ENCODE data around the gene HIVEP2.

The HIVEP2 gene

DNA sequence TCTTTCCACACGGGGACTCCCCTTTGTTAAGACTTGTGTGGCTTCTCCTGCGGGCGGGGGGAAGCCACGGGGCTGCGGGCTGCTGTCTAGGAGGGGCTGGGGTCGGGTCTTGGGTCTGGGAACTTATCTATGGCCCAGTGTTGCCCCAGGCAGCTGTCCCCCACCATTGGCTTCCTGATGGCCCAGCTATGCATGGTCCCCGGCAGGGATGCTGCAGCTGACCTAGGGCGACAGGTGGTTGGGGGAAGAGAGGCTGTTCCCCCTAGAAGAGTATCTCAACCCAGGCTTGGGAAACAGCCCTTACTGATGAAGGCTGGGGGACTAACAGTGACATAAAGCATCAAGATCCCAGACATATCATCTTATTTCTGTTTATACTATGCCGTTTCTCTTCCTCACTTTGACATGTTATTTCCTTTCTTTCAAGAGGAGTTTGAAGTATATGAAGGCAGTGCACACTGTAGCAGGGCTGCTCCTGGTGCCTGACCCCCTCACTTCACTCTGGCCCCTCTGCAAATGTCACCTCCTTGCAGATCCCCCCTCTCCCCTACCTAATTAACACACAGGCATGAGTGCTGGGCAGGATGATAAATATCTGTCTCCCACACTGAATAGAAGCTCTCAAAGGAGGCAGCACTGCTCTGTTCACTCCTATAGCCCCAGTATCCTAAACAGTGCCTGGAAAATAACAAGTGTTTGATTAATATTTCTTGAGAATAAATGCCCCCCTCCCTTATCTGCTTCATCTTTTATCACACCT, 87.0 kb downstream of the HIVEP2 start:
- Histone ChIP-seq H3K27me3 (peaks cover 7% of the 10 kb centered on the region), H3K4me3 (ENCODE audit: low read depth in 1 of 2, low read length in 1 of 2) (no peak overlapping the region), H3K27ac (no peak overlapping the region), H3K4me1 (ENCODE audit: control insufficient read depth in 1 of 2, insufficient read depth in 1 of 2, low read depth in 1 of 2, low read length in 1 of 2) (peaks cover 3 to 9% of the 10 kb centered on the region in 2 experiments), H3K9me3 (no peaks in the 10 kb centered on the region), H3K36me3 (no peaks in the 10 kb centered on the region)
- TF ChIP-seq CTCF (IDR thresholded peaks at IDR 0.05), result no peak

GRCh38 chr6:142857233-142857761, 87.7 kb downstream of the HIVEP2 start:
- Histone ChIP-seq H3K27me3 (peaks cover 7% of the 10 kb centered on the region), H3K36me3 (no peaks in the 10 kb centered on the region), H3K4me1 (ENCODE audit: control insufficient read depth in 1 of 2, insufficient read depth in 1 of 2, low read depth in 1 of 2, low read length in 1 of 2) (peaks cover 3 to 9% of the 10 kb centered on the region in 2 experiments), H3K4me3 (ENCODE audit: low read depth in 1 of 2, low read length in 1 of 2) (no peak overlapping the region), H3K9me3 (no peaks in the 10 kb centered on the region), H3K27ac (no peak overlapping the region)
- TF ChIP-seq CTCF (IDR thresholded peaks at IDR 0.05), result no peak

- Histone ChIP-seq H3K9me3 (no peaks in the 10 kb centered on the region), H3K27me3 (peaks cover 7% of the 10 kb centered on the region), H3K4me3 (ENCODE audit: low read depth in 1 of 2, low read length in 1 of 2) (no peak overlapping the region), H3K4me1 (ENCODE audit: control insufficient read depth in 1 of 2, insufficient read depth in 1 of 2, low read depth in 1 of 2, low read length in 1 of 2) (peaks cover 3 to 9% of the 10 kb centered on the region in 2 experiments), H3K36me3 (no peaks in the 10 kb centered on the region), H3K27ac (no peak overlapping the region)
- TF ChIP-seq CTCF (IDR thresholded peaks at IDR 0.05), result no peak
Observed at GRCh38 chr6:142856624-142857232, 88.2 kb downstream of the HIVEP2 start.

DNA sequence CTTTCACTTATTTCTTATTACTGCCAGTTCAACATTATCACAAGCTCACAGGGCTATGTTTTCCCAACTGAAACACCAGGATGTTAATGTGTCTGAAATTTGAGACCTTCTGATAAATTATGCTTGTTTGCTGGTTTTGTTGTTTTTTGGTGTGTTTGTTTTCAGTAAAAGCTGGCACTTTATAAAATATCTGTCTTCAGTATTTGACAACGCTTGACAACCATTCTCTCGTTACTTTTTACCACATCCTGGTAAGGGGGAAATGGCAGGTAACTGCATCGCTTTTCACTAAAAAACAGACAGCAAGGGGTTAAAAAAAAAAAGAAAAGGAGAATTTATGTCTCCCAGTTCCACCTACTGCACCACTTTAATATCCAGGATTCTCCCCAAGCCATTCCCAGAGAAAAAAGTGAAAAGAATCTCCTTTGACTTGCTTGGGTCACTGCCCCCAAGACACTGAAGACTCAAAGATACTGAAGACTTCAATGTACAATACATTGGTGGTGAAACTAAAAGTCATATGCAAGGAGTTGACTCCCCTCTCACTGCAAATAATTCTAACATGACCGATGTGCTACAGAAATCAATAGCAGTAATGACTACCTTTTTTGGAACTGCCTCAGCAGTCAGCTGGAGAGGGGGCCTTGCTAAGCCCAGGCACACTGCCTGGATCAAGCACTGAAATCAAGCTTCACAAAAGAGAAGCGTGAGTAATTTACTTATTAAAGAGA, 88.9 kb downstream of the HIVEP2 start:
- TF ChIP-seq CTCF (IDR thresholded peaks at IDR 0.05), result no peak
- Histone ChIP-seq H3K4me1 (ENCODE audit: control insufficient read depth in 1 of 2, insufficient read depth in 1 of 2, low read depth in 1 of 2, low read length in 1 of 2) (peaks cover 3 to 9% of the 10 kb centered on the region in 2 experiments), H3K9me3 (no peaks in the 10 kb centered on the region), H3K27ac (no peak overlapping the region), H3K27me3 (peaks cover 7% of the 10 kb centered on the region), H3K36me3 (no peaks in the 10 kb centered on the region), H3K4me3 (ENCODE audit: low read depth in 1 of 2, low read length in 1 of 2) (no peak overlapping the region)

DNA sequence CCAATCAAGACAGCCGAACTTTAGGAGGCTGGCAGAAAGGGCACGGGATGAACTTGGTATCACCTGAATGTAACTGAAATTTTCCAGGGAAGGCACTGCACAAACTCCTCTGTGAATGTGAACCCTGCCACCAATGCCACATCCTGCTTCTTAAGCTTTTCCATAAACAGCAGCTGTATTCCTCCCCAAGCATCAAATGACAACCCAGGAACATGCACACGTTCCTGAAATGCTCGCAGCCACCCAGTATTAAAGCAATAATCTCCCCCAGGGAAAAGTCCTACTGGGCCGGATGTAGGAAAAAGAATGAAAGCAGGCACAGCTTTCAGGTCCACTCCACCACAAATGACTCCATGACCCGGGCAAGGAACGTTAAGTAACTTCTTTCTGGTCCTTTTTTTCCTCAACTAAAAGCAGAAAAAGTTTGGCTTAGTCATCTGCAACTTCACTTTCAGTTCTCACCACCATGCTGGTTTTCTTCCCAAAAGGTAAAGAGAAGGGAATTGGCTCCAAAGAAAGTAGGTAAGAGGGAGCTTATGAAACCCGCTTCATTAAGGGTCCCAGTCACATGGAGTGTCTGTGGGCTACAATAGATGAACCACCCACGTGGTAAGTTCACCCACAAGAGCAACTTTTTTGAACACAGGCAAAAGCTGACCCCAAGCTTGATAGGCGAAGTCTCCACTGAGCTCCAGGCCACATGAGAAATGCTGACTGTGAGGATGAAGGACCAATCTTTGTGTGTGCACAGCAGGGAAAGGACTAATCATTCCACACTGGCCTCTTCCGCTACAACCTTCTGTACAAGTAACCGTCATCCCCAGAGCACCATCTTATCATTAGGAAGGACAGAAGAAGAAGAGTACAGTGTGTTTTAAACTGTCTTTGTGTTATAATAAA, 90.1 kb downstream of the HIVEP2 start:
- no peak overlapping the region for H3K27ac ChIP-seq
- no peak overlapping the region for H3K4me3 ChIP-seq (ENCODE audit: low read depth in 1 of 2, low read length in 1 of 2)
- peaks cover 3 to 9% of the 10 kb centered on the region in 2 experiments for H3K4me1 ChIP-seq (ENCODE audit: control insufficient read depth in 1 of 2, insufficient read depth in 1 of 2, low read depth in 1 of 2, low read length in 1 of 2)

More for the DNA sequence above, 90.1 kb downstream of the HIVEP2 start:
- Histone ChIP-seq H3K36me3 (no peaks in the 10 kb centered on the region), H3K9me3 (no peaks in the 10 kb centered on the region), H3K27me3 (peaks cover 7% of the 10 kb centered on the region)
- TF ChIP-seq CTCF (IDR thresholded peaks at IDR 0.05), result no peak
